GM19468 (cell line): ENCODE measurements around the gene GRK6.

ENCODE experiments used
- ATAC-seq: cut with Tn5 transposase; IDR thresholded peaks from one replicate; pipeline ENCODE4 v1.9.1; 2021; ENCODE audit warnings: mild to moderate bottlenecking, moderate library complexity, moderate number of reproducible peaks; ENCODE audit not compliant: unreplicated experiment; ENCODE audit errors: extremely low read depth

Gene GRK6

DNA sequence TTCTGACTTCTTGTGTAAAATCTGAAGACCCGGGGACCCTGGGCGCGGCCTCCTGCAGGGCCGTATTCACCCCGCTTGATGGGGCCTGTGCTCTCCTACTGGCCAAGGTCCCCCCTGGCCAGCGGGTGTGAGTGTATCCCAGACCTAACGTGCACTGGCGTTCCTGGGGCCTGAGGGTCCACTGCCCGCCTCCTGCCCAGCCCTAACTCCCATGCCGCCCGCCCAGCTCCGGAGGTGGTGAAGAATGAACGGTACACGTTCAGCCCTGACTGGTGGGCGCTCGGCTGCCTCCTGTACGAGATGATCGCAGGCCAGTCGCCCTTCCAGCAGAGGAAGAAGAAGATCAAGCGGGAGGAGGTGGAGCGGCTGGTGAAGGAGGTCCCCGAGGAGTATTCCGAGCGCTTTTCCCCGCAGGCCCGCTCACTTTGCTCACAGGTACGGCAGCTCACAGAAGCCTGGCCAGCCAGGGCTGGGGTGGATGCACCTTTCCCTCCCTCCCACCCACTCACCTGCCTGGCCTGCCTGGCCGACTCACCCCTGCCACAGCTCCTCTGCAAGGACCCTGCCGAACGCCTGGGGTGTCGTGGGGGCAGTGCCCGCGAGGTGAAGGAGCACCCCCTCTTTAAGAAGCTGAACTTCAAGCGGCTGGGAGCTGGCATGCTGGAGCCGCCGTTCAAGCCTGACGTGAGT is 9.5 kb downstream of the GRK6 start:
- no peak for ATAC-seq

DNA sequence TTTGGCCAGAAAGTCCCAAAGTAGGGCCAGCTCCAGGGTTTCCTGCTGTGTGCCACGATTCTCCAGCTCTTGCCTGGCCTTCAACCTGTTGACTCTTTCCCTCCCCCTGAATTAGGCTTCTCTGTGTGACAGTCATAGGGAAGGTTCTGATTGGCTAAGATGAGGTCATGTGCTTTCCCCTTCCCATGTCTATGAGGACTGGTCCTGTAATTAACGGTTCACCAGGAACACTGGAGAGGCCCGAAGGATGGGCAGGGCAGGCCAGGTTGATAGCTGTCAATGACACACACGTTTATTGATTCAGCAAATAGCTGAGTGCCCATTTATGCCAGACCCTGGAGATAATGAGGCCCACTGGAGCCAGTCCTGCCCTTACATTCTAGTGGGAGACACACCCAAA is 11.1 kb downstream of the GRK6 start:
- no peak for ATAC-seq

DNA sequence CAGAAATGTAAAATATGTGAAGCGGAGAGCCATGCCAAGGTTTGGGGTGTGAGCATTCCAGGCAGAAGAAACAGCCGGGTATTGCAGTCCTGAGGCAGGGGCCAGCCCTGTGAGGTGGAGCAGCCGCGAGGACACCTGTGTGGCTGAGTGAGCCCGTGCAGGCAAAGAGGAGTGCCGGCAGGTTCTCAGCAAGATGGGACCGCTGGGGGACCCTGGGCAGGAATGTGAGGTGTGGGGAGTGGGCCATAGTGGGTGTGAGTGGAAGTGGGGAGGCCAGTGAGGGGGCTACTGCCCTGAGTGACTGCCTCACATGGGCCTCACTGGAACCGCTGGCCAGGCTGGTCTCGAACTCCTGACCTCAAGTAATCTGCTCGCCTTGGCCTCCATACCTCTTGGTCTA is 12.0 kb downstream of the GRK6 start:
- no peak for ATAC-seq

DNA sequence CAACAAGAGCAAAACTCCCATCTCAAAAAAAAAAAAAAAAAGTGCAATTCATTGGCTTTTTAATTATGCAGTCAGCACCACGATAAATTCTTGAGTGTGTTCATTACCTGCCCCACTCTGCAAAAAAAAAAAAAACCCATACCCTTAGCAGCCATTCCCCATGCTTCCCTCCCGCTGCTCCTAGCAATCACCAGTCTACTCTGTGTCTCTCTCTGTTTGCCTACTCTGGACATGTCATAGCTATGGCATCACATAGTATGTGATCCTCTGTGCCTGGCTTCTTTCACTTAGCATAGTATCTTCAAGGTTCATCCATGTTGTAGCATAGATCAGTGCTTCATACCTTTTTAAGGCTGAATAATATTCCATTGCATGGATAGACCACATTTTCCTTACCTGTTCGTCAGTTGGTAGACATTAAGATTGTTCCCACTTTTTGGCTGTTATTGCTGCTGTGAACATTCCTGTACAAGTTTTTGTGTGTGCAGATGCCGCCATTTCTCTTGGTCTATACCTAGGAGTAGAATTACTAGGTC is 13.1 kb downstream of the GRK6 start:
- no peak for ATAC-seq

DNA sequence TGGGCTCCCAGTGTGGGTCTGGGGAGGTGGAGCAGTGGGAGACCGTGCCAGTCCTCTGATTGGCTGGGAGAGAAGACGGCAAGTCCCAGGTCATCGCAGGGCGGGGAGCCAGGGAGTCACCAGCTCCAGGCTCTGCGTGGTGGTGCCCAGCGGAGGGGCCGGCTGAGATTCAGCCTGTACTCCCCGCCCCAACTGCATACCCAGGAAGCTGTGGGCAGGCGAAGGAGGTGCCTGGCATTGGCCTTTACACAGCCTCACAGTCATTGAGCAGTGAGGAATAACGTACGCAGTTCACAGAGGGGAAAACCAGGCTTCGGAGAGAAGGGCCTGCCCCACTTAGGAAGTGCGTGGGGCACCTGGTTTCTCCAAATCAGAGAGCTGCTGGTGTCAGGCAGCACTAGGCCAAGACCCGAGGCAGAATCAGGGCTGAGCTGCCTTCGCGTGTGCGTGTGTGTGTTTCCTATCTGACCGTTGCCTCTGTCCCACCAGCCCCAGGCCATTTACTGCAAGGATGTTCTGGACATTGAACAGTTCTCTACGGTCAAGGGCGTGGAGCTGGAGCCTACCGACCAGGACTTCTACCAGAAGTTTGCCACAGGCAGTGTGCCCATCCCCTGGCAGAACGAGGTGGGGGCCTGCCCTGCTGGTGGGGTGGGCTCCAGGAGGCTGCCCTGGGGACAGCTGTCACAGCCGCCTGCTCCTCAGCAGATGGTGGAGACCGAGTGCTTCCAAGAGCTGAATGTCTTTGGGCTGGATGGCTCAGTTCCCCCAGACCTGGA is 13.9 kb downstream of the GRK6 start:
- no peak for ATAC-seq

DNA sequence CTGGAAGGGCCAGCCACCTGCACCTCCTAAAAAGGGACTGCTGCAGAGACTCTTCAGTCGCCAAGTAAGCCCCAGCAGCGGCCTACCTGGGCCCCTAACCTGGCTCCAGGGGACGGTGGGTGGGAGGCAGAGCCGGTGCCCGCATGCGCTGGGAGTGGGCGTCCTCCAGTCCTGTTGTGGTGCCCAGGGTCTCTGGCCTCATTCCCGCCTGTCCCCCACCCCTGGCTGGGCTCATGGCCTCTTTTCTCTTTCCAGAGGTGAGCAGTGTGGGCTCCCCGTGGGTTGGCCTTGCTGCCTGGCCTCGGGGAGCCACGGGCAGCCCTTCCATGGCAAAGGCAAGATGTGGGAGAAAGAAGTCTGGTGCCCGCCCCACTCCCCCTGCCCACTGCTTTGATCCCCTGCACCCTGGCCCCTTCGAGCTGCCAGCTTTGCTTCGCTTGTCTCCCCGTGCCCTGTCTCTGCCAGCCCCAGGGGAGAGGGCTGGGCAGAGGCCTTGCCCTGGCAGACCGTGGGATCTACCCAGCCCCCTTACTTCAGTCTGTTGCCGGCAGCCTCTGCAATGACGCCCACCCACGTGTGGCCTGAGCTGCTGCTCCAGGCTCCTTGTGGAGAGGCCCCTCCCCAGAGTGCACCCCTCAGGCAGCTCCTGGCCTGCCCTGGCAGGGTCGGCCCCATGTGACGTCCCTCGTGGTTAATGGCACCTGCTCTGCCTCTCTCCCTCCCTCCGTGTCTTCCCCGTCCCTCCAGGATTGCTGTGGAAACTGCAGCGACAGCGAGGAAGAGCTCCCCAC is 14.7 kb downstream of the GRK6 start:
- ATAC-seq: no peak

DNA sequence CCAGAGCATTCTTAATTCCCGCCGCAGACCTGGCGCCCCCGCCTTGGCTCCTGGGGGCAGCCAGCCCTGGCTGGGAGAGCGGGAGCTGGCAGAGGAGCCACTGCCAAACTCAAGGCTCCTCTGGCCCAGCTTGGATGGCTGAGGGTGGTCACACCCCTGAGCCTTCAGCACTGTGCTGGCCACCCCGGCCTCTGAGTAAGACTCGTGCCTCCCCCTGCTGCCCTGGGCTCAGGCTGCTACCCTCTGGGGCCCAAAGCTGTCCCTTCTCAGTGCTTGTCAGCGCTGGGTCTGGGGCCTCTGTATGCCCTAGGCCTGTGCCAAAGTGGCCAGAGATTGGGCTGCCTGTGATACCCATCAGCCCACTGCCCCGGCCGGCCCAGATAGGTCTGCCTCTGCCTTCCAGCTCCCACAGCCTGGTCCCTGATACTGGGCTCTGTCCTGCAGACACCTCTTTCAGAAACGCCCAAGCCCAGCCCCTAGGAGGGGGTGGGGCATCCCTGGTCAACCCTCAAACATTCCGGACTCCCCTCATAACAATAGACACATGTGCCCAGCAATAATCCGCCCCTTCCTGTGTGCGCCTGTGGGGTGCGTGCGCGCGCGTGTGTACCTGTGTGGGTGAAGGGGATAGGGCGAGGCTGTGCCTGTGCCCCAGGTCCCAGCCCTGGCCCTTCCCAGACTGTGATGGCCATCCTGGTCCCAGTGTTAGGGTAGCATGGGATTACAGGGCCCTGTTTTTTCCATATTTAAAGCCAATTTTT is 15.8 kb downstream of the GRK6 start:
- no peak for ATAC-seq

DNA sequence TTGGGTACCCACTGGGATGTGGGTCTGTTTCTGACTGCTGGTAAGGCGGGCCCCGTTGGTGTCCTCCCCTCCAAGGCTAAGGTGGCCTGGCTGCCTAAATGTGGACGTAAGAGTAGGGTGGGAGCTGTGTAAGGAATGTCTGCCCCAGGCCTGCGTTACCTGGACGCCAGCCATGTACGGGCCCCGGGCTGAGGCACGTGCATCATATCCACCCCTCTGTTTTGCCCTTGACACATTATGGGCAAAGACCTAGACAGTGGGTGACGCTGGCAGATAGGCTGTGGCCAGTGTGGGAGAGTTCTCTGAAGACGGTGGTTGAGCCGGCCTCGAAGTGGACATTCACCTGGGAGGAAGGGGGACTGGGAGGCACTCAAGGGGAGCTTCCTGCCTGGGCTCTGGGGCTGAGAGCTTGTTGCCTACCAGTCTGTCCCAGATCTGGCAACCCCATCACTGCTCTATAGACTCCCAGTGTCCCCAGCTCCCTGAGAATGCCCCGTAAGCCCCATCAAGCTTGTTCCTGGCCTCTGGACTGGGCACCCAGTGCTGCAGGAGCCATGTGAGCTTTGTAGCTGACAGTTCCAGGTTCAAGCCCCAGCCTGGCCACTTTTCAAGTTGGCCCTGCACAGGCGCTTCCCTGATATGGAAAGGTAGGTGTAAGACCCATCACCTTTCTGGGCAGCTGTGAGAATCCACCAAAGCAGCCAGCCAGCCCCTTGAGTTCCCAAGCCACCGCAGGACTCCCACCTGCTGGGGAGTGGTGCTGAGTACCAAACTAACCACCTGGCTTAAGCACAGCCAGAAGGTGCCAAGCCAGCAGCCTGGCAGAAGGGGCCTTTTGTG is 16.9 kb downstream of the GRK6 start:
- no peak for ATAC-seq

DNA sequence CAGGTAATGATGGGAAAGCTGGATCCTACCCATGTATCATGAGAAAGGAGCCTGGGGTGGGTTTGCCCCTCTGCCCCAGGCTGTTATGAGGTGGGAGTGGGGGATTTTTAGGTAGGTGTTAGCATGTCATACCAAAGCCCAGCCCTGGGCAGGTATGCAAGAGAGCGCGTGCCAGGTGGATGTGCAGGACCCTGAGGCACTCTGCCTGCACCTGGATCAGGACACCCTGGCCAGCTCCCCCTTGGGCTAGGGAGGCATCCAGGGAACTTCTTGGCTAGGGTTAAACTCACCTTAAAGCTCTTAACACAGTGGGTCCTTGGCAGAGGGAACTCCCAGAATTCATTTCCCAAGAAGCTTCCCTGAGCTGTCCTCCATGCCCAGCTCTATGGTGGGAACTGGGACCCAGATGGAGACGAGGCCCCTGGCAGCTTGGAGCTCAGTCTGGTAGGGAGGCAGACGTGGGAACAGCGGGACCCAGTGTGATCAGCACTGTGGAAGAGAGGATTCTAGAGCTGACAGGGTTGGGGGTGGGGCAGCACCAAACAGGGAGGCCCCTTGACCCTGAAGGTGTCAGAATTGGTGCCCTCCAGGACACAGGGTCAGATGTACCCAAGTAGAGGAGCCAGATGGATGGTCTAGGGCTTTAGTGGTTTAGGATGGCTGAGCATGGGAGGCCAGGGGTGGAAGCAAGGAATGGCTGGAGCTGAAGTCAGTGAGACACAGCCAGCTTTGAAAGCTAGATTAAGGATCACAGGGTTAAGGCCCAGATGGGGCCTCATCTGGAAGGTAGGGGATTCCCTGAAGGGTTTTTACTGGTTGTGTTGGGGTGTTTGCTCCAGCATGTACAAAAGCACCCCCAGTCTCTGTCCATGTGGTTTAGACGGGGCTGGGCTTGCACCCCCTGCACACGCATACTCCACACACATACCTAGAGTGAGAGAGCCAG is 17.9 kb downstream of the GRK6 start:
- no peak for ATAC-seq

DNA sequence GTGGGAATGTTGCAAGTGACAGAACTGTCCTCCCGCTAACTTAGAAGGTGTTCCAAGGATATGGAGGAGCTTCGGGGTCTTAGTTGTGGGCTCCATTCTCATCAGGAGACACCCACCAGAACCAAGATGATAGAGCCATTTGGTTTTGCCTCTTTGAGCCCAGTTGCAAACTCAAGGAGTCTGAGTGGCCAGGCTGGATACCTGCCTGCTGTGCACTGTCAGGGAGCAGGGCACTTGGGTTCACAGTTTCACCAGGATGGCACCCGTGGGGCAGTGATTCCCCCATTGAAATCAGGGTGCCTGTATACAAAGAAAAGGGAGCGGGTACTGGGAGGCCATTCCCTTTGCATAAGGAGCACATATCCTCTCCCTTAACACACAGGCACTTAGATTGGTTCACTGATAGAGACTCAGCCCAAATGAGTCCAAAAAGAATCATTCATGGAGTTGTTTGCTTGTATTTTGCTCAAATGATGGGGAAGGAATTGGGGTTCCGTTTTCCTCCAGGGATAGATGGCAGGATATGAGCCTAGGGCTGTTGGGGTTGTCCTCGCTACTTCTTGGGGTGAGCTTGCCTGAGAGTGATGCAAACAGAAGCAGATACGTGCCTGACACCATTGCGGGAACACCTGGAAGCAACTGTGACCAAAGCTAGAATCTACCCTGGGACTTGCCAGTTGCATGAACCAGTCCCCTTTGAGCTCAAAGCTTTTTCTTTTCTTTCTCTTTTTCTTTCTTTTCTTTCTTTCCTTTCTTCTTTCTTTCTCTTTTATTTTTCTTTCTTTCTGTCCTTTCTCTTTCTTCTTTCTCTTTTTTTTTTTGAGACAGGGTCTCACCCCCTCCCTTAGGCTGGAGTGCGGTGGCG is 18.8 kb downstream of the GRK6 start:
- ATAC-seq: no peak

DNA sequence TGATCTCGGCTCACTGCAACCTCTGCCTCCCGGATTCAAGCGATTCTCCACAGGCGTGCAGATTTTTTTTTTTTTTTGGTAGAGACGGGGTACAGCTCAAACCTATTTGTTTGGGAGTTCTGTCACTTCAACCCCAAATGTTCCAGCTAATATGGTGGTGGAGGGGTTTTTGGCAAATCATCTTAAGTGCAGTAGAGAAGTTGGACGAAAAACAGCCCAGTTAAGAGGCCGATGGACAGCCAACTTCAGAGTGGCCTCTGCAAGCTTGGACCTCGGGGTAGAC is 19.4 kb downstream of the GRK6 start:
- ATAC-seq: no peak

DNA sequence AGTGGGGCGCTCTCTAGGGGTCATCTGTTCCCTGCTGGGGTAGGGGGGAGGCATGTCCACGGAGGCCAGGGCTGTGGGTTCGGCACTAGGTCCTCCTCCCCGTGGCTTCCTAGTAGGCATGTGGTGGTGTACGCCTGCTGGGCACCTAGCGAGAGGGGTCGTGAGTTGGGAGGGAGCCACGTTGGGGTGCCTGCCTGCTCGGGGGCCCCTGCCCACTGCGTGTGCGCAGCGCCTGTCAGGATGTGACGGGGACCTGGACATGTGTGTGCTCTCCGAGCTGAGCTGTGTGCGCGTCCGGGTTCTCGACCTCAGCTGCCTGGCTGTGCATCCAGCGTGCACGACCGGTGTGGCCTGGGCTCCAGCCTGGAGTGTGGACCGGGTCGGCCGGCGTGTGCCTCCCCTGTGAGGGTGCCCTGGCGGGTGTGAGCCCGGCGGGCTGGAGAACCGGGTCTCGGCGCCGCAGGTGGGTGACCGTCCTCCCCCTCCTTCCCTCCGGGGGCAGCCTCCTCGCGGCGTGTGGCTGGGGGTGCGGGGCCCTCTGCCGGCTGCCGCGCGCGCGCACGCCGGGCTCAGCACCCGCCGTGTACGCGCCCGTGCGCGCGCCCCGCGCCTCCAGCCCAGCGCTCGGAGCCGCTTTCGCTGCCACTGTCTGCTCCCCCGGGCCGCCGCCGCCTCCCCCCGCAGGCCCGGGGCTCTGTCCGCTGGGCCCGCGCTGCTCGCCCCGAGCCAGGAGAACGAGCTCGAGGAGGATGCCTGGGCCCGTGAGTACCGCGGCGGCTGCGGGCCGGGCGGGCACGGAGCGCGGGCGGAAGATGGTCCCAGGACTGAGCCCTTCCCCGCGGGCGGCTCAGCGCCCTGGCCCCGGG is 20.0 kb downstream of the GRK6 start, which contains the start of gene PRR7:
Gene PRR7, plus strand, starts transcription at position 615 of the 866 bp plus-strand sequence. CDS start 8,254 bp downstream, outside the sequence.
- peak; percentile 30 for ATAC-seq

DNA sequence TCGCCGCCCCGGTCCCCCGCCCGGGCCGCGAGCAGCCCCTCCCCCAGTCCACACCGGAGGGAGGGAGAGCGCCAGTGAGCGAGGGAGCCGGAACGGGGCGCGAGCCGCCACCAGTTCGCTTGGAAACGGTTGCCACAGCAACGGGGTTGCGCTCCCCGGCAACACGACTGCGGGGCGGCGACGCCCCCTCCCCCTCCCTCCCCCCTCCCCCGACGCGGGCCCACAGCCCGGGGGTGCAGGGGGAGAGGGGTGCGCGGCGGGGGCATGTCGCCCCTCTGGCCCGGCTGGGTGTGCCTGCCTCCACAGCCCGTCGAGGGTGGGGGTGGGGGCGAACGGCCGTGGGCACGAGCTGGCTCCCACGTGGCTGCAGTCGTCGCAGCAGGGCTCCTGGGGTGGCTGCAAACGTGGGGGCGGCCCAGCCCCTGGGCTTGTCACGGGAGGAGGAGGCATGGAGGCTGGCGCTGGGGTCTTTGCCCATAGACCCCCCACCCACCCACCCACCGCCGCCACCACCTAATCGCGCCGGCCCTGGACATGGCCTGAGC is 20.7 kb downstream of the GRK6 start:
- ATAC-seq: peak; percentile 13

DNA sequence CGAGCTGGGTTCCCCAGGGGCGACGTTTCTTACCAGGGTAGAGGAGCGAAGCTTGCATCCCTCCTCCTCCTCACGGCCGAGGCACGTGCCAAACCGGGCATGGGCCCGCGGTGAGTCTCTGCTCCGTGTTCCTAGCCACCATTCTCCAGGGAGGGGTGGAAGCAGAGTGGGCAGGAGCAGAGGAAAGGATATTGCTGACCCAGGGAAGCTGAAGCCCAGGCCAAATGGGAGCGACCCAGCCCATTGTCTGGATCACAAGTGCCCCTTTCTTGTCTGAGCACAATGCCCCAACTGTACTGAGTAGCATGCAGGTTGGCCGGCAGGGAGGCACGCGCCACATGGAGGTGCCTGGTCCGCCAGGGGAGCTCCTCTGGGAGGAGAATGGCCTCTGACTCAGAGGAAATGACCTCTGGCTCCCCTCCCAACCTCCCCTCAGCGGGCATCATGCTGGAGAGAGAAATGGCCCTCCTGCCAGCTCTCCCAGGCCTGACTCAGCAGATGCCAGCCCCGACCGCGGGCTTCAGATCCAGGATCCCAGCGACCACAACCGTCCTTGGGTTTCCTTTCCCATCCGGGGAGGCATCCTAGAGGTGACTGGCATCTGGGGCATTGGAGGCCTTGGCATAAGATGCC is 21.3 kb downstream of the GRK6 start:
- no peak for ATAC-seq

DNA sequence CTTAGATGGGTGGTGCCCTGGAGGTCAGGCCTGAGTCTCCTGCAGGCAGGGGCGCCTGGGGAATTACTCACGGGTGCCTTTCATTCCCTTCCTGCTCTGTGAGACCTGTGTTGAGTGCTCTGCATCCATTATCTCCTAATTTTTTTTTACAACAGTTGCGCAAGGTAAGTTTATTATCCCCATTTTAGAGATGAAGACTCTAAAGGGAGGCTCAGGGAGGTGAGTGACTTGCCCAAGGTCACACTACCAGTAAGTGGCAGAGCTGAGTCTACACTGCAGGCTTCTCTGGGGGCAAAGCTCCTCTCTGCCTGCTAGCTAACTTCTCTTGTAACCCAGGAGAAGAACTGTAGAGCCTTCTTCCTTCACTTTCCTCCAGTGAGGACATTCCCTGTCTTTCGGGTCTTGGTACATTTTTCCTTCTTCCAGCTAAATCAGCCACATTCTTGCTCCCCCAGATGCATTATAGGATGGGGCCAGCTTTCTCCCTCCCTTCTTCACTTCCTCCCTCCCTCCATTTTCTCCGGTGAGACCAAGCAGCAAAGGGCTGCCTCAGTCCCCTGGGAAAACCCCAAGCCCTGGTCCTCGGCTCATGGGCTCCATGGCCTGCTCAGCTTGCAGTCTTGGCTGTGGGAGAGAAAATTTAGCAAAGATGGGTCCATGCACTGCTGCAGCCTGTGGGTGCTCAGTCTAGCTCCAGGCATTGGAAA is 21.9 kb downstream of the GRK6 start:
- no peak for ATAC-seq
